Caco-2 (cell line): ENCODE measurements around the gene SYT8. TPM values are rescaled to one million over a fixed set of nuclear protein-coding genes. Genes with fewer than 3 reads are reported as not detected.

Source experiments
- BruUV-seq: library from RNA; stranded (reverse); fragments of 400-500 nt; replicated peaks from 2 replicates; lab custom pipeline; 2021; lab: Mats Ljungman, UMichigan
- CTCF ChIA-PET: fragments of 300-600 bp; sonication (Branson Sonifier 250); formaldehyde crosslinking; loops from one replicate; lab custom pipeline; 2022; ENCODE audit warnings: antibody characterized with exemption; lab: Charles Lee
- POLR2A ChIA-PET: fragments of 300-600 bp; sonication (Branson Sonifier 250); formaldehyde crosslinking; loops from one replicate; lab custom pipeline; 2022; ENCODE audit warnings: antibody characterized with exemption; lab: Charles Lee
- DNase-seq, 2 experiments: peaks; one replicate each; pipeline versions ENCODE4 v3.0.0 to v3.0.0-alpha.2; 2020 to 2022
- H3K27me3 ChIP-seq: replicated peaks from 2 replicates; pipeline ENCODE4 v1.6.0; 2011; ENCODE audit warnings: low read length; ENCODE audit not compliant: control insufficient read depth, insufficient read depth
- H3K36me3 ChIP-seq: 2 replicates; pipeline ENCODE4 v1.5.1; 2011; ENCODE audit warnings: low read length; ENCODE audit not compliant: control insufficient read depth, insufficient read depth
- H3K4me1 ChIP-seq: fragments of 250-450 bp; sonication (Bioruptor Pico); 2 replicates; pipeline ENCODE4 v1.5.1; 2020; ENCODE audit warnings: mild to moderate bottlenecking
- H3K4me3 ChIP-seq: 2 replicates; pipeline ENCODE4 v1.5.1; 2011; ENCODE audit warnings: low read depth, mild to moderate bottlenecking, control low read depth, low read length
- H3K9me3 ChIP-seq: fragments of 250-450 bp; sonication (Bioruptor Pico); 2 replicates; pipeline ENCODE4 v1.5.1; 2020; ENCODE audit warnings: mild to moderate bottlenecking, moderate library complexity
- H3K27ac Mint-ChIP-seq: one replicate; pipeline ENCODE4 v1.8.0; 2022; ENCODE audit warnings: mixed read lengths; ENCODE audit not compliant: unreplicated experiment
- H3K27me3 Mint-ChIP-seq: one replicate; pipeline ENCODE4 v1.8.0; 2022; ENCODE audit warnings: mixed read lengths; ENCODE audit not compliant: insufficient read depth, unreplicated experiment
- H3K36me3 Mint-ChIP-seq: one replicate; pipeline ENCODE4 v1.8.0; 2022; ENCODE audit warnings: mild to moderate bottlenecking, mixed read lengths; ENCODE audit not compliant: insufficient read depth, unreplicated experiment
- H3K4me1 Mint-ChIP-seq: one replicate; pipeline ENCODE4 v1.8.0; 2022; ENCODE audit warnings: low read depth, mixed read lengths; ENCODE audit not compliant: unreplicated experiment
- H3K4me3 Mint-ChIP-seq: one replicate; pipeline ENCODE4 v1.8.0; 2022; ENCODE audit warnings: mild to moderate bottlenecking, moderate library complexity, mixed read lengths; ENCODE audit not compliant: unreplicated experiment
- H3K9me3 Mint-ChIP-seq: one replicate; pipeline ENCODE4 v1.8.0; 2022; ENCODE audit warnings: mixed read lengths; ENCODE audit not compliant: unreplicated experiment
- CTCF ChIP-seq, 2 experiments: fragments of 200-600 bp in 1 of 2; IDR thresholded peaks; 1 replicate in 1 of 2; 2 replicates in 1 of 2; pipeline versions ENCODE4 v1.5.1 to v1.8.0; 2011 to 2022; ENCODE audit warnings: antibody characterized with exemption in 1 of 2, control low read depth in 1 of 2, inconsistent platforms in 1 of 2, low read depth in 1 of 2, low read length in 1 of 2, mild to moderate bottlenecking in 1 of 2, moderate library complexity in 1 of 2; ENCODE audit not compliant: insufficient read depth in 1 of 2, severe bottlenecking in 1 of 2, unreplicated experiment in 1 of 2
- intact Hi-C: fragments of 100-400 bp; cut with micrococcal nuclease; formaldehyde crosslinking; loops from one replicate; pipeline ENCODE4 v1.10.0; 2022; ENCODE audit not compliant: unreplicated experiment
- total RNA-seq: library from RNA; stranded (reverse); gene quantifications from 2 replicates; pipeline ENCODE4 v1.2.3, GENCODE V29; 2022

SYT8 gene
- total RNA-seq, 1 experiment from 2014 or later, result 14.9 TPM

- no peak for DNase-seq
- Mint-ChIP-seq H3K4me3 (no peak overlapping the region), H3K9me3 (no peaks in the 10 kb centered on the region), H3K4me1 (no peaks in the 10 kb centered on the region), H3K36me3 (no peaks in the 10 kb centered on the region), H3K27me3 (no peaks in the 10 kb centered on the region), H3K27ac (no peak overlapping the region)
- intact Hi-C loops, result no loop called here
- Histone ChIP-seq H3K36me3 (no peaks in the 10 kb centered on the region), H3K9me3 (no peaks in the 10 kb centered on the region), H3K27me3 (no peaks in the 10 kb centered on the region), H3K4me1 (no peaks in the 10 kb centered on the region), H3K4me3 (no peak overlapping the region)
- CTCF ChIA-PET, result no interaction called here
- BruUV-seq, result no TSS peak
- POLR2A ChIA-PET, result no interaction called here
- TF ChIP-seq CTCF (IDR thresholded peaks at IDR 0.05; ENCODE audit: insufficient read depth in 1 of 2, low read depth in 1 of 2, low read length in 1 of 2, severe bottlenecking in 1 of 2, unreplicated experiment in 1 of 2), result no peak
Measured at GRCh38 chr11:1852271-1852876, 17.6 kb downstream of the SYT8 start.

GRCh38 chr11:1852877-1853276, 18.1 kb downstream of the SYT8 start, which contains the start of gene LSP1:
TSS of gene LSP1 (plus strand) at chr11:1853084. CDS start at chr11:1853145, 61 bp downstream.
- Mint-ChIP-seq H3K27ac (no peak within 1 kb of the TSS), H3K9me3 (no peaks in the 10 kb centered on the region), H3K36me3 (no peaks in the 10 kb centered on the region), H3K4me3 (no peak within 1 kb of the TSS), H3K4me1 (no peaks in the 10 kb centered on the region), H3K27me3 (no peaks in the 10 kb centered on the region)
- Histone ChIP-seq H3K27me3 (no peaks in the 10 kb centered on the region), H3K4me3 (no peak within 1 kb of the TSS), H3K9me3 (no peaks in the 10 kb centered on the region), H3K36me3 (no peaks in the 10 kb centered on the region), H3K4me1 (no peaks in the 10 kb centered on the region)
- intact Hi-C loops, result no loop called here
- BruUV-seq, result no TSS peak
- POLR2A ChIA-PET, result no interaction called here
- no peak for DNase-seq
- TF ChIP-seq CTCF (IDR thresholded peaks at IDR 0.05; ENCODE audit: insufficient read depth in 1 of 2, low read depth in 1 of 2, low read length in 1 of 2, severe bottlenecking in 1 of 2, unreplicated experiment in 1 of 2), result no peak
- CTCF ChIA-PET, result no interaction called here

GRCh38 chr11:1853376-1854131, 18.8 kb downstream of the SYT8 start:
- intact Hi-C loops, result no loop called here
- no TSS peak for BruUV-seq
- ChIA-PET POLR2A (no interaction called here), CTCF (no interaction called here)
- no peak for TF ChIP-seq CTCF (IDR thresholded peaks at IDR 0.05; ENCODE audit: insufficient read depth in 1 of 2, low read depth in 1 of 2, low read length in 1 of 2, severe bottlenecking in 1 of 2, unreplicated experiment in 1 of 2)
- Mint-ChIP-seq H3K27ac (no peak overlapping the region), H3K4me3 (no peak overlapping the region), H3K36me3 (no peaks in the 10 kb centered on the region), H3K4me1 (no peaks in the 10 kb centered on the region), H3K27me3 (no peaks in the 10 kb centered on the region), H3K9me3 (no peaks in the 10 kb centered on the region)
- DNase-seq, result no peak
- Histone ChIP-seq H3K4me3 (no peak overlapping the region), H3K9me3 (no peaks in the 10 kb centered on the region), H3K36me3 (no peaks in the 10 kb centered on the region), H3K4me1 (no peaks in the 10 kb centered on the region), H3K27me3 (no peaks in the 10 kb centered on the region)
